Measurements from ENCODE around the gene PITRM1.
"Not testable (repeated sequence)": the region's sequence is repeated elsewhere in the genome, so short reads cannot be mapped to it uniquely, and the experiment has no call there.

Gene PITRM1, protein sequence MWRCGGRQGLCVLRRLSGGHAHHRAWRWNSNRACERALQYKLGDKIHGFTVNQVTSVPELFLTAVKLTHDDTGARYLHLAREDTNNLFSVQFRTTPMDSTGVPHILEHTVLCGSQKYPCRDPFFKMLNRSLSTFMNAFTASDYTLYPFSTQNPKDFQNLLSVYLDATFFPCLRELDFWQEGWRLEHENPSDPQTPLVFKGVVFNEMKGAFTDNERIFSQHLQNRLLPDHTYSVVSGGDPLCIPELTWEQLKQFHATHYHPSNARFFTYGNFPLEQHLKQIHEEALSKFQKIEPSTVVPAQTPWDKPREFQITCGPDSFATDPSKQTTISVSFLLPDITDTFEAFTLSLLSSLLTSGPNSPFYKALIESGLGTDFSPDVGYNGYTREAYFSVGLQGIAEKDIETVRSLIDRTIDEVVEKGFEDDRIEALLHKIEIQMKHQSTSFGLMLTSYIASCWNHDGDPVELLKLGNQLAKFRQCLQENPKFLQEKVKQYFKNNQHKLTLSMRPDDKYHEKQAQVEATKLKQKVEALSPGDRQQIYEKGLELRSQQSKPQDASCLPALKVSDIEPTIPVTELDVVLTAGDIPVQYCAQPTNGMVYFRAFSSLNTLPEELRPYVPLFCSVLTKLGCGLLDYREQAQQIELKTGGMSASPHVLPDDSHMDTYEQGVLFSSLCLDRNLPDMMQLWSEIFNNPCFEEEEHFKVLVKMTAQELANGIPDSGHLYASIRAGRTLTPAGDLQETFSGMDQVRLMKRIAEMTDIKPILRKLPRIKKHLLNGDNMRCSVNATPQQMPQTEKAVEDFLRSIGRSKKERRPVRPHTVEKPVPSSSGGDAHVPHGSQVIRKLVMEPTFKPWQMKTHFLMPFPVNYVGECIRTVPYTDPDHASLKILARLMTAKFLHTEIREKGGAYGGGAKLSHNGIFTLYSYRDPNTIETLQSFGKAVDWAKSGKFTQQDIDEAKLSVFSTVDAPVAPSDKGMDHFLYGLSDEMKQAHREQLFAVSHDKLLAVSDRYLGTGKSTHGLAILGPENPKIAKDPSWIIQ

DNA sequence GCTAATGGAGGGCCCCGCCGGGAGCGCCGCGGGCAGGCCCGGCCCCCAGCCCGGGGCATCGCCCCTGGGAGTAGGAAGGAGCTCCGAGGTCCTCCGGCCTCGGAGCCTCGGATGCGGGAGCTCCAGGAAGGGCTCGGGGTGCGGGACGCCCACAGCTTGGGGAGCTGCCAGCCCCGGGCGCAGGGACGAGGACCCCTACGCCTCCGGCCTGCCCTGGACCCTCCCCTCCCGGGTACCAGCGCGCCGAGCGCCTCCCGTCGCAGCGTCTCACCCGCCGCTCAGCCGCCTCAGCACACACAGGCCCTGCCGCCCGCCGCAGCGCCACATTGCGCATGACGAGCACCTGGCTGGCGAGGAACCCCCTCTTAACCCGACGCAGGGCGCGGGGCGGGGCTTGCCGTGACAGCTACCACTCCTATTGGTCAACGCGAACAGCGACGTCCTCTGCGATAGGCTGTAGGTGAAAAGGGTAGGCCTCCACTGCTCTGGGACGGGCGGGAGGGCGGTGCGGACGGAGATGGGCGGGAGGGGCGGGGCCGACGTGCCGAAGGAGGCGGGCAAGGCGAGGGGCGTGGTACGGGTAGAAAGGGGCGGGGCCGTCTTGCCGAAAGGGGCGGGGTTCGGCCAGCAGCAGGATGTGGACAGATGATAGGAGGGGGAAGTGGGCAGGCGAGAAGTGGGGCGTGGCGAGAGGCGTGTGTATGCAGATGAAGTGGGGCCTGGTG lies at the start of gene PITRM1:
Gene PITRM1, minus strand, starts transcription at position 337 of the 725 bp plus-strand sequence. Its CDS starts 10 bp downstream, at position 327.
- DNase-seq: peak; percentile 87 to 99 (median 97)

DNA sequence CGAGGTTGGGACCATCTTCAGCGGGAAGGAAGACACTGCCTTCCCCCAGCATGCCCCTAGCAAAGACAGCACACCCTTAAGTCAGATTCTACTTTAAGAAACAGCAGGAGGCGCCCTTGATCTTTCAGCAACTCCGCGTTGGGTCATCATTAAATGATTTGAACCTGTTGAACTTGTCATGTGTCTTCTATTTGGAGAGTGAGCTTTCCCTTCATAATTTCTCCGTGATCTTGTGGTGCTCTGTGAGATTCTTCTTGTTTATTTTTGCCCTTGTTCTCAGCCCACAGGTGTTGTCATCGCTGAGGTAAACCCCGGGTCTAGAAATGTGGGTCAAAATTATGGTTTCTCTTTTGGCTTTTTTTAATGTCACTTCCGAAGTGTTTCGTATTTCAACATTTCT lies 49.5 kb upstream of the PITRM1 start:
- DNase-seq: no peak

DNA sequence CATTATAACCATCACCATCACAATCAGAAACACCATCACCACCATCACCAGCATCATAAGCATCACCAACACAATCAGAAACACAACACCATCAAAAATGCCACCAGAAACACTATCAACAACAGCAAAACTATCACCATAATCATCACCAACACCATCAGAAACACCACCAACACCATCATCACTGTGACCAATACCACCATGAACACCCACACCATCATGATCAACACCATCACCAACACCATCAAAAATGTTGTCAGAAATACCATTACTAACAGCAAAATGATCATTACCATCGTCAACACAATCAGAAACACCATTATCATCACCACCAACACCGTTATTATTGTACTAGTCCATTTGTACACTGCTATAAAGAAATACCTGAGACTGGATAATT lies 49.0 kb upstream of the PITRM1 start:
- DNase-seq: not testable (repeated sequence)

DNA sequence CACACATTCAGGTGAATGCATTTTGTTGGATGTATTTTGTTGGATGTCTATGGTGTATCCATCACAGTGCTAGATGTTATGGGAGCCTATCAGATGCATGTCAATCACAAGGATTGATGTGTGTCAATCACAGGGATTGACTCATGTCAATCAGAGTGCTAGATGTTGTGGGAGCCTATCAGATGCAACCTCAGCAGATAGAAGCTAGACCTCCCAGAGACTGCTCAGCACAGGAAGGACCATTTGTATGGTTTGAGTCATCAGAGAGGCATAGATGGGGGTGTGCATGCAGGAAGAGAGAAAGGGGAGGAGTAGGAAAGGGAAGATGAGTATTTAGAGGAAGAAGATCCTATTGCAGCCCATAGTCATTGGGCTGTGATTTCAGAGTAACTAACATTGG lies 48.3 kb upstream of the PITRM1 start:
- no peak for DNase-seq

DNA sequence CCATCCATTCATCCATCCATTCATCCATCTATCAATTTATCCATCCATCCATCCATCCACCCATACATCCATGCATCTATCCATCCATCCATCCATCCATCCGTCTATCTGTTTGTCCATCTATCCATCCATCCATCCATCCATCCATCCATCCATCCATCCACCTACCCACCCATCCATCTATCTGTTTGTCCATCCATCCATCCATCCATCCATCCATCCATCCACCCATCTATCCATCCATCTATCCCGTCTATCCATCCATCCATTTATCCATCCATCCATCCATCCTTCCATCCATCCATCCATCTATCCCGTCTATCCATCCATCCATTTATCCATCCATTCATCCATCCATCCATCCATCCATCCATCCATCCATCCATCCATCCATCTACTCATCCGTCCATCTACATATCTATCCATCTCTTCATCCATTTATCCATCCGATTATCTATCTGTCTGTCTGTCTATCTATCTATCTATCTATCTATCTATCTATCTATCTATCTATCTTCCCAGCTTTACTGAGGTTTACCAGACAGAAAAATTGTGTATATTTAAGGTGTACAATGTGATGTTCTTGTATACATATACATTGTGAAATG lies 46.5 kb upstream of the PITRM1 start:
- DNase-seq: not testable (repeated sequence)

DNA sequence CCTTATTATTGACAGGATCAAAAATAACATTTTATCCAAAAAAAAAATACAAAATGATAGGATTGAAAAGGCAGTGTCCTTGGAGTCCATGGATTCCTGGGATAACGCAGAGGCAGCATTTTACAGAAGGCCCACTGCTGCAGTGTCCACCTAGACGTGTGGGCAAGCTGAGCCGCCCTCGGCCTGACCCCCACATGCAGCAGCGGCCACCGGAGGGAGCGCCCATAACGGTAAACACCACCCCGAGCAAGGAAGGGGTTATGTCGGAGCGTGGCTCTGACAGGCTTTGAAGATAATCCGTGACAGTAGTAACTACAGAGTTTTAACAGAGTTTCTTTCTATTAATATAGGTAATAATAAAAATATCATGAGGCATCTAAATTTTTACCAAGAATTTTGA lies 45.3 kb upstream of the PITRM1 start:
- DNase-seq: no peak

DNA sequence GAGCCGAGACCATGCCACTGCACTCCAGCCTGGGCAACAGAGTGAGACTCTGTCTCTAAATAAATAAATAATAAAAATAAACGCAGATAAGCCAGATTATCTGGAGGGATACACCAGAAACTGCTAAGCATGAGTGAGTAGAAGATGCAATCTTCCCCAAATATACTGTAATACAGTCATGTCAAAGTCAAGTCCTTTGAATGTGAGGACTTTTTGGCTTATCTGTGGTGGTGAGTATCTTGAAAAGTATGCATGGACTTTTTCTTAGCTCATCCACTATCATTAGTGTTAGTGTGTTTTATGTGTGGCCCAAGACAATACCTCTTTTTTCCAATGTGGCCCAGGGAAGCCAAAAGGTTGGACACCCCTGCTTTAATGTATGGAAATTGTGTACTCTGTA lies 44.7 kb upstream of the PITRM1 start:
- no peak for DNase-seq

DNA sequence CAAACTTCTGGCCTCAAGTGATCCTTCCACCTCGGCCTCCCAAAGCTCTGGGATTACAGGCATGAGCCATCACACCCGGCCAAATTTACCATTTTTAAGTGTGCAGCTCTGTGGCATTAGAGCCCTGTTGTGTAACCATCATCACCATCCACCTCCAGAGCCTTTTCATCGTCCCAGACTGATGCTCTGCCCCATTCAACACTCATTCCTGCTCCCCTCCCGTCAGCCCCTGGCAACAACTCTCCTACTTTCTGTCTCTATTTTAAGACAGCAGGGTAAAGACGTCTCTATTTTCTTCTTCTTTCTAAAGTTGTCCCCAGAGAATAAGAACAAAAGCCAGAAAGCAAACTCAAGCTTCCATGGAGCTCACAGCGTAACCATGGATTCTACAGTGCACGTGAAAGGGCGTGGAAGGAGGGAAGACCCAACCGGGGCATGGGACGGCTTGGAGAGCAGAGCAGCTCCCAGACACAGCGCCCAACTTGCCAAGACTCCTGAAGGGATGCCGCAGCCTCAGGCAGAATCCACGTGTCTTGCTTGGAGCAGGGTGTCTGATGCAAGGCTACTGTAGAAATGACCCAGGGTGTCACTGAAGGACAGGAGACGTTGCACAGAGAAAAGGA lies 42.7 kb upstream of the PITRM1 start:
- DNase-seq: peak in 7 of 14 donors; percentile 3 to 78 (median 44)

DNA sequence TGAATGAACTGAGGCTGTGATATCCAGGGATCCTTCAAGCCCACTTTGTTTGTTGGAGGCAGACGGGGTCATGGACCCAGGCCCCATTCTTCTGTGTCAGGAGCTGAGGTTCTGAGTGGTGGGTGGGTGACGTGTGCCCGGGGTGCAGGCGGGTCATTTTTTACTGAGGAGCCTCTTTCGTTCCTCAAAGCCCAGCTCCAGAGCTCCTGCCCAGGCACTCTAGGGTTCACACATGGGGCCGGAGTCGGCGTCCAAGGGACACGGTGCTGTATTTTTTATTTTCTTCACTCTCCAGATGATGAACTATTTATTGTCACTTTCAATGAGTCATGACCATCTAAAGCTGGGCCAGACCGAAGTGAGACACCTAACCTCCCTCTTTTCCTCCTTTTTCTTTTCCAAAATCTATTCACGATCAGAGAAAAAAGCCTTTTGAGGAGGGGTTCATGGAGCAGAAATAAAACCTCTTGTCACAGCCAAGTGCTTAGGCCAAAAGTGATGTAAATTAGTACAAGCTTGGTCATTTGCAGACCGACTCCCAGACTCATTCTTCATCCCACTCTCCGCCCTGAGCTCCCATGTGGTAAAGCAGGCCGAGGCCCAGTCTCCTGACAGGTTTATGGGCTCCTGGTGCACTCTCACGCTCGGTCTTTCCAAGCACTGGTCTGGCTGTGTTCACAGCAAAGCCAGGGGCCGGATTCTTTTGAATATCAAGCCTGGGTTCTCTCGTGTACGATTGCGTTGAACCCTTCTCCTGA lies 41.4 kb upstream of the PITRM1 start:
- no peak for DNase-seq

DNA sequence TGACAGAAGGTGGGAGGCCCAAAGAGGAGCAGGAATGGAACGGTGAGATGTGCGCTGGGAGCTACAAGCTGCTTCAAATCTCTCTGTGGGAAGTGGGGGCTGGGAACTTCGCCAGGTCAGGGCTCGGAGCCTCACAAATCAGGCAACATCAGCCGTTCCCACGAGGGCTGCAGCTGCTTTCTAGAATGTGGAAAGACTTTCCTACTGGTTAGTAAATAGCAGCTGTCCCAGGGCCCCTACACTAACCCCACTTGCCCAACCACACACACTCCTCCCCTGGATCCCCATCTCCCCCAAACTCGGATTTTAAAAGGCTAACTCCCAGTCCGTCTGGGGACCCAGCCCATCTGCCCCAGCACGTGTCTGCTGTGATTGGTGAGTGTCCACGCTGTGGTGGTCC lies 40.6 kb upstream of the PITRM1 start:
- DNase-seq: no peak

DNA sequence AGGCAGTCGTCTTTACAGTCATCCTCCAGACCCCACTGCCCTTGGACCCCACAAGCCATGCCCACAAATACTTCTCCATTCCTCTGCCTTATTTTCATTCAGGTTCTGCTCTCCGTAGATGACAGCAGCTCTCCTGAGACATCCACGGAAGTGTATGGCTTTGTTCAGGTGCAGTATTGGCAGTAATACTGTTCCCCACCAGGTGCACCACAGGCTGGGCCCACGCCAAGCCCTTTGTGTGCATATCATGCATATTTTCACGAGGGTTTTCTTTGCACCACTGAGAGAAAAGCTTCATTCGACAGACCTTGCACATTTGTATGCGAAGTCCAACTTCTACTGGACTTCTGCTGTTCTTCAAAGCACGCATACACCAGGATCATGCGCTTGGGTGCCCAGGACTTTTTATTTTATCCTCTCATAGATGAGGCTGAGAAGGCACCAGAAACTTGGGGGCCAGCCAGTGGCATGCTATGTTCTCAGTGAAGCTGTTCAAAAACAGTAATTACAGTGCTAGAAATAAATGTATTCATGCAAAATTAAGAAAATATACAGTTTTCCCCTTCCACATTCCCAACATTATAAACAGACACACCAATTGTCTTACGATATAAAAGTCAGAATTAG lies 37.8 kb upstream of the PITRM1 start:
- DNase-seq: no peak

DNA sequence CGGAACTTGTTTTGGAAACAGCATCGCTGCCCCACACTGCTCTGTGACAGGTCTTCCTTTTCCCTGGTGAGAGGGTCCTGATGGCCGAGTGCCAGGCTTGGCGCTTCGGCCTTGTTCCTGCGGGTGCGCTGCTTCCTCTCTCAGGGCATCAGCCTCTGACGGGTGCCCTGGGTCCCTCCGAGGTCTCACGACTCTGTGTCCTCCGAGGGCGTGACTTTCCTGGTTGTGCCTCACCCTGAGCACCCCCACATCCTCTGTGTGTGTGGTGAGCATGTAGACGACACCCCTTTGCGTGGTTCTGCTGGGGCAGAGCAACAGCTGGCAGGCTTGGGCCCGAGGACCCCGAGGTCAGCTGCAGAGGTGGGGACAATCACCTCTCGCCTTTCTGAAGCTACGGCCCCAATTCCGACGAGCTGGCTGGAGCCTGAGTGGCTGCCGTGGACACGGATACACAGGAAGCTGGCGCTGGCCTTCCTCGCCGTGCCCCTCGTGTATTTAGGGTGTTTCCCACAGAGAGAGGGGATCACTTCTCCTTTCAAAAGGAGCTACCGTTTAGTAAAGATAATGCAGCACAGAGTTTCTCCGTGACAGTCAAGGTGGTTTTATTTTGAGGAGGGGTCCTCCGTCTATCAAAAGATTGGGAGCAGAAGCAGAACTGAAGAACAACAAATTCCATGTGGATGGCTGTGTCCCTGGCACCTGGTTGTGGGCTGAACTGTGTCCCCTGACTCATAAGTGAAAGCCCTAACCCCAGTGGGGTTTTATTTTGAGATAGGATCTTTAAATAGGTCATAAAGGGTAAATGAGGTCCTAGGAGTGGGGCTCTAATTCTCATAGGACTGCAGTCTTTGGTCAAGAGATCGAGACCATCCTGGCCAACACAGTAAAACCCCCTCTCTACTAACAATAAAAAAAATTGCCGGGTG lies 36.2 kb upstream of the PITRM1 start:
- DNase-seq: no peak

DNA sequence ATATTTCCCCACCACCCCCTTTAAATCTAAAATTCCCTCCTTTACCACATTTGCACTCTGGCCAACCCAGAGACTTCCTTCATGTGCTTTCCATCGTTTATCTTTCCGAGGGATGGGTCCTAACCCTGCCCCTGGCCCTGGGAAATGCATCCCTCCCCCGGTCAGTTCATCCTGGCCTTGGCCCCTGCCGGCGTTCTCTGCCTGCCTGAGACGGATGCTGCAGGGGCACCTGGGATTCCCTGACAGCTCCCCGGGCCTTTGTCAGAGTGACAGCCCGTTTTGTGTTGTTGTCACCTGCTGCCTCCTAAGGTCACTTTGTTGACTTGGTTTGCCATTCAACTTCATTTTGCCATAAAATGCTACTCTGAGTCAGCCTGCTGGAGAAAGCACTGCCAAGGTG lies 34.8 kb upstream of the PITRM1 start:
- no peak for DNase-seq

DNA sequence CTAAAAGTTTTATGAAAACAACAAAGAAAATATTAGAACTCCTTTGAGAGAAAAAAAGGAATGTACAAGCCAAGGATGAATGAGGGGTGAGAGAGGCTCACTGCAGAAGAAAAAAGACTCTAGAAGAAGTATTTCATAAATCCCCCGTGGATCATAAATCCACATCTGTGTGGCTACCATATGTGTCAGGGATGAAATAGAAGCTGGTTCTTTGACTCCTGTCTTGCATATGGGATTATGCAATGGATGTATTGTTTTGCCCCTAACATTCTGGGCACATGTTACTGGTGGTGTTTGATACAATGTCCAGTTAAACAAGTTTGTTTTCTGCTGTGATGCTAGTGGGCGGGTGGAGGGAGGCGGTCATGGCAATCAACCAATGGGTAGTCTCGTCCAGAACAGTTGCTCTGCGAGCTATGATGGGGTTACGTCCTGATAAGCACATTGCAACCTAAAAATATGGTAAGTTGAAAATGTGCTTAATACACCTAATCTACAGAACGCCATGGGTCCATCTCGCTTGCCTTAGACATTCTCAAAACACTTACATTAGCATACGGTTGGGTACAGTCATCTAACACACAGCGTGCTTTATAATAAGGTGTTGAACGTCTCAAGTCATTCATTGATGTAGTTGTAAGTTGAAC lies 34.1 kb upstream of the PITRM1 start:
- no peak for DNase-seq

DNA sequence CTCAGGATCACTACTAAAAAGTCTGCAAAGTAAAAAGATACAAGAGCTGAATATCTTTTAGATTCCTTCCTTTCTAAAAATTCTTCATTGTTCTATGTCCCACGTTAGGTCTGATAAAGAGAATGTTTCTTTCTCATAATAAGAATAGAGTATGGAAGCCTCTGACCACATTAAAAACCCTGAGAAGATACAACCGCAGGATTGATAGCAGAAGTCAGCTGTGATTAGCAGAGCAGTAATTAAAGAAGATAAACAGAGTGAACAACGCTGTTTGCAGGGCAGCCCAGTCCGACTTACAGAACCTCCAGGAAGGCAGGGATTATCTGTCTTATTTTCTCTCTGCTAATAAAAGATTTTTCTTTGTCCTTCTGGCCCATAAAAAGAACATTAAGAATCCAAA lies 31.4 kb upstream of the PITRM1 start:
- no peak for DNase-seq

DNA sequence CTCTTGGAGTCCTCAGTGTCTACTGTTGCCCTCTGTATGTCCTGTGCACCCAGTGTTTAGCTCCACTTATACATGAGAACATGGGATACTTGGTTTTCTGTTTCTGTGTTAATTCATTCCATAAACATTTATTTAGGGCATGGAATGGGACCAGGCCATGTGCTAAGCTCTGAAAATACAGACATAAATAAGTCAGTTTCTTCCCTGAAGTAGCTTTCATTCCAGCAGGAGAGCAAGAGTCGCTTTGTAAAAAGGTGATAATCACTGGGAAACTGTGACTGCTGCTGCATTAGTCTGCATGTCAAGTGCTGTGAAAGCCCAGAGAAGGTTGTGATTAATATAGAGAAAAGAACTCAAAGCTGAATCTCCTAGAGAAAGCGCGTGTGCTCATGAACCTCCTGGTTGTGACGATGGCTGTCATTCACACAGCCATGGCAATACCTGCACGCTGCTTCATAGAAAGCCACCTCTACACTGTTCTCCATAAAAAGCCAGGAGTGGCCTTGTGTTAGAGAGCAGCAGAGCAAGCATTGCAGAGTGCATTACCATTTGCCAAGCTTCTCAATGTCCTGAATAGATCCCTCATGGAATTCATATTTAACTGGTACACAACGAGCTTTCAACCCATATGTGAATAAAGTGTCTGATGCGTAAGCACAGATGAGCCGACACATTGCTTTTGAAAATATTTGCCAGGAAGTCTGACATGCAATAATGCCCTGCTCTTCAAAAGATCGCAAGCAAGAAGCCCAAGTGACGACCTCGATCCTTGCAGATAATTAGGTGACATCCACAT lies 30.6 kb upstream of the PITRM1 start:
- no peak for DNase-seq

DNA sequence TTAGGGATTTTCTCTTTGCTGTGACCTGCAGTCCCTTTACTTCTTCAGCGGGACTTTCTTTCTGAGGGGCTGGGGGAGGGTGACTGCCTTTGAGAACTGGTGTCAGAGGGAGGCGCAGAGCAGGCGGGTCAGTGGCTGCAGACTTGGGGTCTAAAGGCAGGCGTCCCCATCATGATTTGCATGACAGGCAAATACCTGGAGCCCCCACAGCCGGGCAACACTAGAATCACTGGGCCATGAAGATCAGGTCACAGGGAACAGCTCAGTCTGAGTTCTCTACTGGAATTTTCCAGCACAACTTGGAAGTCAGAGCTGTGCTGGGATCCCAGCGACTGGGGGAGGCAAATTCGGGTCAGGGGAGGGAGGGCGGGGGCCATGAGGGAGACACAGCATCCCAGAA lies 29.2 kb upstream of the PITRM1 start:
- no peak for DNase-seq

DNA sequence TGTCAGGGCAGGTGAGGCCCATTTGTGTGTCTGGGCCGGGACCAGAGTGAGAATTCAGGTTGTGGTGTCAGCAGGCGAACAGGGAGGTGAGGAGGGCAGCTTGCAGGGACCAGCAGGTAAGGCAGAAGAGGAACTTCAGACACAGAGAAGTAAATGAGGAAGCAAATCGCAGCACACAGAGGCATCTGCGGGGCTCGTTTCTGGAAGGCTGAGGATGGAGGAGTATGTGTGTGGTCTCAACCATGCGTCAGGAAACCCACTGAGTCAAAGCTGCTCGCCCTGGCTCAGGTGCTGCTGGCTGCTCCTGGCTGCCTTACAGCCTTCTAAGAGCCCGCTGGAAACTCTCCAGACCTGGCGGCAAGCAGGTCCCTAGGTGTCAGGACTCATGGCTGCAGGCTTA lies 26.9 kb upstream of the PITRM1 start:
- DNase-seq: no peak
